H1 (cell line): ENCODE data around the gene DIP2C. TPM values are rescaled to one million over a fixed set of nuclear protein-coding genes. Genes with fewer than 3 reads are reported as not detected.

Experiments used
- CTCF ChIA-PET: fragments of 300-600 bp; sonication (Branson Sonifier 250); formaldehyde crosslinking; loops from one replicate; lab custom pipeline; 2021; ENCODE audit not compliant: partially characterized antibody; lab: Charles Lee
- POLR2A ChIA-PET: fragments of 300-600 bp; sonication (Branson Sonifier 250); formaldehyde crosslinking; loops from one replicate; lab custom pipeline; 2021; ENCODE audit warnings: inconsistent platforms; ENCODE audit not compliant: partially characterized antibody; lab: Charles Lee
- DNase-seq, 2 experiments: peaks; one replicate each; pipeline versions ENCODE4 v3.0.0 to v3.0.0-alpha.2; 2010 to 2022; ENCODE audit warnings: low spot score in 2 of 2, low read depth in 1 of 2, mixed read lengths in 1 of 2
- FAIRE-seq: peaks from 2 replicates; lab custom pipeline; 2011; peaks lifted over from hg19 to GRCh38; lab: Jason Lieb, UNC
- H2AFZ ChIP-seq: 2 replicates; pipeline ENCODE4 v1.8.1; 2012; ENCODE audit warnings: low read length, inconsistent platforms
- H2AK5ac ChIP-seq: 2 replicates; pipeline ENCODE4 v1.6.1; 2013; ENCODE audit warnings: low read depth, low read length
- H2BK120ac ChIP-seq: replicated peaks from 2 replicates; pipeline ENCODE3; 2013; ENCODE audit warnings: low read depth, low read length, inconsistent platforms
- H2BK12ac ChIP-seq: 2 replicates; pipeline ENCODE4 v1.6.1; 2013; ENCODE audit warnings: low read depth, low read length
- H2BK15ac ChIP-seq: 2 replicates; pipeline ENCODE4 v1.6.1; 2013; ENCODE audit warnings: low read length
- H2BK20ac ChIP-seq: 2 replicates; pipeline ENCODE4 v1.6.1; 2013; ENCODE audit warnings: low read length
- H2BK5ac ChIP-seq: 2 replicates; pipeline ENCODE4 v1.6.1; 2013; ENCODE audit warnings: low read depth, low read length
- H3K14ac ChIP-seq: 2 replicates; pipeline ENCODE4 v1.6.1; 2013; ENCODE audit warnings: inconsistent platforms; ENCODE audit not compliant: insufficient read length
- H3K18ac ChIP-seq: 2 replicates; pipeline ENCODE4 v1.6.1; 2013; ENCODE audit warnings: low read length; ENCODE audit errors: extremely low read depth
- H3K23ac ChIP-seq: 2 replicates; pipeline ENCODE4 v1.6.1; 2013; ENCODE audit warnings: inconsistent platforms; ENCODE audit not compliant: insufficient read length
- H3K23me2 ChIP-seq: 2 replicates; pipeline ENCODE4 v1.6.1; 2013; ENCODE audit warnings: low read depth, low read length
- H3K27ac ChIP-seq: 2 replicates; pipeline ENCODE4 v1.6.1; 2011; ENCODE audit warnings: low read depth, low read length, inconsistent platforms
- H3K27me3 ChIP-seq, 4 experiments: replicated peaks in 1 of 4; 1 replicate in 1 of 4; 2 replicates in 3 of 4; pipeline versions ENCODE4 v1.6.1 to v1.8.1; 2011 to 2013; ENCODE audit warnings: low read length in 3 of 4, mild to moderate bottlenecking in 3 of 4, inconsistent platforms in 2 of 4, mixed read lengths in 2 of 4, moderate library complexity in 1 of 4; ENCODE audit not compliant: control insufficient read depth in 3 of 4, insufficient read depth in 3 of 4; ENCODE audit errors: extremely low read depth in 1 of 4
- H3K36me3 ChIP-seq, 4 experiments: 2 replicates each; pipeline versions ENCODE4 v1.6.1 to v1.8.1; 2011 to 2013; ENCODE audit warnings: mild to moderate bottlenecking in 4 of 4, low read length in 3 of 4, moderate library complexity in 2 of 4, control low read depth in 1 of 4, inconsistent platforms in 1 of 4; ENCODE audit not compliant: insufficient read depth in 4 of 4, control insufficient read depth in 2 of 4
- H3K4ac ChIP-seq: replicated peaks from 2 replicates; pipeline ENCODE3; 2013; ENCODE audit warnings: low read length, low read depth, mixed read lengths, inconsistent platforms; ENCODE audit not compliant: insufficient read length
- H3K4me1 ChIP-seq, 4 experiments: replicated peaks in 1 of 4; 1 replicate in 1 of 4; 2 replicates in 3 of 4; pipeline versions ENCODE4 v1.6.1 to v1.8.1; 2011 to 2013; ENCODE audit warnings: low read length in 3 of 4, inconsistent platforms in 2 of 4, mixed read lengths in 1 of 4; ENCODE audit not compliant: insufficient read depth in 4 of 4, control insufficient read depth in 3 of 4
- H3K4me2 ChIP-seq, 2 experiments: 2 replicates each; pipeline versions ENCODE4 v1.6.1 to v1.8.1; 2011 to 2013; ENCODE audit warnings: low read depth in 2 of 2, low read length in 2 of 2, control low read depth in 1 of 2, inconsistent platforms in 1 of 2, mild to moderate bottlenecking in 1 of 2; ENCODE audit not compliant: insufficient read depth in 1 of 2
- H3K4me3 ChIP-seq, 4 experiments: fragments of 200-600, 300-600 bp in 1 of 4; sonication (generic), shearing (Covaris generic), sonication (Bioruptor Twin) in 1 of 4; 2 replicates each; pipeline versions ENCODE4 v1.5.1 to v1.8.1; 2011 to 2016; ENCODE audit warnings: low read length in 4 of 4, low read depth in 3 of 4, control low read depth in 2 of 4, inconsistent platforms in 2 of 4, mild to moderate bottlenecking in 2 of 4, mixed read lengths in 1 of 4, moderate library complexity in 1 of 4; ENCODE audit not compliant: insufficient read depth in 2 of 4; ENCODE audit errors: extremely low read depth in 1 of 4
- H3K56ac ChIP-seq: replicated peaks from 2 replicates; pipeline ENCODE3; 2013; ENCODE audit warnings: low read depth, mild to moderate bottlenecking, mixed read lengths, low read length, inconsistent platforms; ENCODE audit not compliant: insufficient read length
- H3K79me1 ChIP-seq: 2 replicates; pipeline ENCODE4 v1.6.1; 2013; ENCODE audit warnings: low read depth, low read length, control low read depth
- H3K79me2 ChIP-seq, 2 experiments: 2 replicates each; pipeline versions ENCODE4 v1.6.1 to v1.8.1; 2012 to 2013; ENCODE audit warnings: low read length in 2 of 2, mild to moderate bottlenecking in 2 of 2, inconsistent platforms in 1 of 2; ENCODE audit not compliant: insufficient read depth in 2 of 2, control insufficient read depth in 1 of 2
- H3K9ac ChIP-seq, 4 experiments: replicated peaks in 1 of 4; 1 replicate in 1 of 4; 2 replicates in 3 of 4; pipeline versions ENCODE4 v1.6.1 to v1.8.1; 2011 to 2013; ENCODE audit warnings: low read depth in 3 of 4, low read length in 3 of 4, control low read depth in 2 of 4, mild to moderate bottlenecking in 2 of 4, moderate library complexity in 2 of 4, inconsistent platforms in 1 of 4; ENCODE audit errors: extremely low read depth in 1 of 4
- H3K9me3 ChIP-seq, 2 experiments: 2 replicates each; pipeline versions ENCODE4 v1.6.1 to v1.8.1; 2012 to 2013; ENCODE audit warnings: mild to moderate bottlenecking in 2 of 2, moderate library complexity in 2 of 2, control low read depth in 1 of 2, inconsistent platforms in 1 of 2, low read depth in 1 of 2, low read length in 1 of 2, mixed read lengths in 1 of 2; ENCODE audit not compliant: insufficient read depth in 2 of 2
- H4K20me1 ChIP-seq, 2 experiments: replicated peaks in 1 of 2; 2 replicates each; pipeline versions ENCODE3 to v1.8.1; 2011 to 2013; ENCODE audit warnings: inconsistent platforms in 2 of 2, low read length in 2 of 2, mild to moderate bottlenecking in 1 of 2; ENCODE audit not compliant: insufficient read depth in 2 of 2, control insufficient read depth in 1 of 2
- H4K5ac ChIP-seq: 2 replicates; pipeline ENCODE4 v1.6.1; 2013; ENCODE audit warnings: low read length, low read depth, mixed read lengths, inconsistent platforms; ENCODE audit not compliant: insufficient read length
- H4K8ac ChIP-seq: 2 replicates; pipeline ENCODE4 v1.8.0; 2013; ENCODE audit warnings: mild to moderate bottlenecking, moderate library complexity, low read length, inconsistent platforms; ENCODE audit not compliant: insufficient read depth; ENCODE audit errors: extremely low read depth
- H4K91ac ChIP-seq: replicated peaks from 2 replicates; pipeline ENCODE3; 2013; ENCODE audit warnings: low read length, mixed read lengths, inconsistent platforms; ENCODE audit not compliant: insufficient read length
- EP300 ChIP-seq, 2 experiments: IDR thresholded peaks; 1 replicate in 1 of 2; 2 replicates in 1 of 2; pipeline ENCODE4 v1.6.1; 2011 to 2012; ENCODE audit warnings: low read depth in 2 of 2, low read length in 2 of 2, mild to moderate bottlenecking in 2 of 2, borderline replicate concordance in 1 of 2, inconsistent platforms in 1 of 2, moderate library complexity in 1 of 2
- ZNF274 ChIP-seq: IDR thresholded peaks from 2 replicates; pipeline ENCODE4 v1.7.0; 2012; ENCODE audit warnings: low read length, borderline replicate concordance; ENCODE audit errors: extremely low read depth
- WGBS, 2 experiments: shearing (Covaris generic) in 1 of 2; methylation state at CpG; one replicate each; pipeline versions ENCODE4 v1.1.6 to v1.1.7; 2013 to 2015; ENCODE audit warnings: low lambda C conversion rate in 2 of 2, mixed read lengths in 2 of 2, inconsistent platforms in 1 of 2, low coverage in 1 of 2, missing lambda C conversion rate in 1 of 2; ENCODE audit not compliant: insufficient replicate concordance in 2 of 2, insufficient coverage in 1 of 2, insufficient read length in 1 of 2; ENCODE audit errors: extremely low coverage in 1 of 2, missing lambda C conversion rate in 1 of 2; 5-methylcytosine and 5-hydroxymethylcytosine counted together
- polyA plus RNA-seq, 7 experiments: library from polyadenylated mRNA; depleted of rRNA in 3 of 7; stranded (reverse) in 5 of 7; unstranded in 2 of 7; fragments of >200 nt in 5 of 7; fragments of 200-250 nt in 2 of 7; gene quantifications; 1 replicate in 5 of 7; 2 replicates in 1 of 7; 4 replicates in 1 of 7; pipeline versions ENCODE4 v1.2.1 to v1.2.3, GENCODE V29; 2011 to 2013; ENCODE audit warnings: missing spikeins in 2 of 7, mixed read lengths in 2 of 7
- total RNA-seq: library from RNA; stranded (reverse); fragmentation: NEBNext Ultra II Directional; extraction: Animal tissue kit (Norgen Biotek cat#: 25700); gene quantifications from 2 replicates; pipeline ENCODE4 v1.2.1, GENCODE V29; 2021

The DIP2C gene
- total and polyA plus RNA-seq, 2 of the 8 experiments (the other 6 are each of a cell fraction or from before 2014, with no cell fraction given), result 3.8 to 9.3 TPM

GRCh38 chr10:571166-571565 is 118.3 kb downstream of the DIP2C start:
- ChIA-PET POLR2A (no interaction called here), CTCF (interaction anchor here (0.6 to 1.5 kb wide), 4 partner anchors 25 to 458 kb away, joined by 3 to 5 read pairs (median 4); no protein-coding TSS in a partner anchor)
- Histone ChIP-seq H4K8ac (no peak overlapping the region), H3K27me3 (no peaks in the 10 kb centered on the region), H3K27ac (no peak overlapping the region), H2BK120ac (no peak overlapping the region), H3K79me2 (peaks cover 0 to 19% of the 10 kb centered on the region in 2 experiments; a peak in 2 of 4 replicates), H4K5ac (no peak overlapping the region), H3K18ac (no peak overlapping the region), H4K91ac (no peak overlapping the region), H2BK5ac (peak overlapping the region; percentile 35; the same call in 1 of the 2 replicates), H3K9ac (no peak overlapping the region), H3K9me3 (no peaks in the 10 kb centered on the region), H3K4me1 (peaks cover 0 to 3% (median 0%) of the 10 kb centered on the region in 4 experiments; a peak in 3 of 7 replicates), H2BK20ac (no peak overlapping the region), H2BK12ac (no peak overlapping the region), H3K36me3 (no peaks in the 10 kb centered on the region), H3K4me2 (no peak overlapping the region), H3K56ac (no peak overlapping the region), H2AK5ac (no peak overlapping the region), H3K79me1 (peaks cover 7% of the 10 kb centered on the region), H2BK15ac (no peak overlapping the region), H3K4ac (no peak overlapping the region), H3K14ac (no peak overlapping the region), H4K20me1 (peaks cover 5 to 7% of the 10 kb centered on the region in 2 experiments), H3K4me3 (no peak overlapping the region), H3K23ac (no peak overlapping the region), H2AFZ (no peak overlapping the region), H3K23me2 (no peaks in the 10 kb centered on the region)
- 80% methylated on average over 13 of the region's 13 CpGs; no CpG with 5 or more reads in 1 of the 2 experiments for WGBS, 2 experiments
- FAIRE-seq (no peak), DNase-seq (no peak)
- no peak for TF ChIP-seq EP300 (IDR thresholded peaks at IDR 0.05; ENCODE audit: borderline replicate concordance in 1 of 2, low read depth in 2 of 2, low read length in 2 of 2)
- TF ChIP-seq ZNF274, result no peak
